ENCODE results near the gene RFC4. TPM values are rescaled to one million over a fixed set of nuclear protein-coding genes. Genes with fewer than 3 reads are reported as not detected.
"Not testable (repeated sequence)": the region's sequence is repeated elsewhere in the genome, so short reads cannot be mapped to it uniquely, and the experiment has no call there.

Gene RFC4
- total and polyA plus RNA-seq, 4 donors: 12.2 to 16.9 (median 13.3) TPM

DNA sequence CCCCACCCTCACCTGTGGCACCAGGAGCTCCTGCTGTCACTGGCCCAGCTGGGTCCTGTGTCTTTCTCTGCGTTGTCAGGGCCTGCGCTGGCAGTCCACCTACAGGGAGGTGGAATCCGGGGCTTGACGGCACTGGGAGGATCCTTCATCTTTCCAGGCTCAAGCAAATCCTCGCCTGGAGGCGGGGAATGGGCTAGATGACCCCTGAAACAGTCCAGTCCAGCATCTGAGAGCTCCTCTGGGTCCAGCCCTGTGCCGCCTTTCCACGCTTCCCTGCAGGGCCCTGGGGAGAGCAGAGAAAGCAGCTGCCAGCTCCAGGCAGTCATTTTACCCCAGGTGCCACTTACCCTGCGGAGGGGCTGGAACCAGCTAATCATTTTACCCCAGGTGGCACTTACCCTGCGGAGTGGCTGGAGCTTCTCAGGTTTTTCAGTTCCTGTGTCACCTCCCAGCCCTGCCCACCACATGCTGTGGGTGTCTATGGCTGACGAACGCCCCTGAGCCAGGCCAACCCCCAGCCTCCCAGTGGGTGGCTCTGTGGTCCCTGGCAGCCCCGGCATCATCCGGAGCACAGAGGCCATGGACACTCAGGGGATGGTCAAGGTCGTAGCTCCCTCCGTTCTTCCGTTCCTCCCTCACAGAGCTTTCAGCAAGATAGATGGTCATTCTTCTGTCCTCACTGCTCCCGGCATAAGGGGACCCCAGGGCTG lies 18.3 kb upstream of the RFC4 start:
- ATAC-seq (ENCODE audit: insufficient read depth, low FRiP score): no peak
- Histone ChIP-seq H3K27me3 (ENCODE audit: control insufficient read depth in 3 of 3, insufficient read depth in 3 of 3, low read length in 2 of 3) (peaks cover 0 to 58% (median 52%) of the 10 kb centered on the region in 3 donors), H3K36me3 (ENCODE audit: control insufficient read depth in 4 of 4, insufficient read depth in 4 of 4, low read length in 4 of 4) (no peaks in the 10 kb centered on the region), H3K4me1 (ENCODE audit: control insufficient read depth in 5 of 5, insufficient read depth in 5 of 5, low read length in 5 of 5) (peaks cover 0 to 8% (median 0%) of the 10 kb centered on the region in 5 donors), H3K4me3 (no peak overlapping the region), H3K9ac (ENCODE audit: insufficient read depth in 1 of 2, low read length in 2 of 2) (no peak overlapping the region), H3K27ac (ENCODE audit: low read depth in 1 of 2, low read length in 1 of 2) (no peak overlapping the region), H3K9me3 (ENCODE audit: control insufficient read depth in 4 of 4, insufficient read depth in 3 of 4, low read length in 3 of 4) (peaks cover 0 to 2% (median 0%) of the 10 kb centered on the region in 4 donors)
- 48 to 53% methylated on average over 18 of the region's 18 CpGs for WGBS, 2 donors
- TF ChIP-seq, protein P1, sequence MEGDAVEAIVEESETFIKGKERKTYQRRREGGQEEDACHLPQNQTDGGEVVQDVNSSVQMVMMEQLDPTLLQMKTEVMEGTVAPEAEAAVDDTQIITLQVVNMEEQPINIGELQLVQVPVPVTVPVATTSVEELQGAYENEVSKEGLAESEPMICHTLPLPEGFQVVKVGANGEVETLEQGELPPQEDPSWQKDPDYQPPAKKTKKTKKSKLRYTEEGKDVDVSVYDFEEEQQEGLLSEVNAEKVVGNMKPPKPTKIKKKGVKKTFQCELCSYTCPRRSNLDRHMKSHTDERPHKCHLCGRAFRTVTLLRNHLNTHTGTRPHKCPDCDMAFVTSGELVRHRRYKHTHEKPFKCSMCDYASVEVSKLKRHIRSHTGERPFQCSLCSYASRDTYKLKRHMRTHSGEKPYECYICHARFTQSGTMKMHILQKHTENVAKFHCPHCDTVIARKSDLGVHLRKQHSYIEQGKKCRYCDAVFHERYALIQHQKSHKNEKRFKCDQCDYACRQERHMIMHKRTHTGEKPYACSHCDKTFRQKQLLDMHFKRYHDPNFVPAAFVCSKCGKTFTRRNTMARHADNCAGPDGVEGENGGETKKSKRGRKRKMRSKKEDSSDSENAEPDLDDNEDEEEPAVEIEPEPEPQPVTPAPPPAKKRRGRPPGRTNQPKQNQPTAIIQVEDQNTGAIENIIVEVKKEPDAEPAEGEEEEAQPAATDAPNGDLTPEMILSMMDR (IDR thresholded peaks at IDR 0.05; ENCODE audit: control extremely low read depth, extremely low read depth): no peak
- no peak for DNase-seq

DNA sequence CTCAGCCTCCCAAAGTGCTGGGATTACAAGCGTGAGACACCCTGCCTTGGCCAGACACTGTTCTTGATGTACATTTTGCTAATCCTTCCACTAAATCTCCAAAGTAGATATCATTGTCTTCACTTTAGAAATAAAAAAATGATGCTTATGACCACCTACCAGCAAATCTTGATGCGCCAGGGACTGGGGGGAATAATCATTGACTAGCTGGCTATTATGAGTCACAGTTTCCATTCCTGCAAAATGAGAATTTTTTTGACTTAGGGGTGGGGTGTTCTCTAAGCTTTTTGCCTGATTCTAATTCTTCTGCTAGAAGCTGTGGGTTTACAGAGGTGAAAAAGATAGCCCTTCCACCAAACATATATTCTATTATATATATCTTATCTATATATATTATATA lies 17.1 kb upstream of the RFC4 start:
- no peak overlapping the region for H3K27ac ChIP-seq (ENCODE audit: low read depth in 1 of 2, low read length in 1 of 2)
- WGBS, 2 donors: 82 to 95% methylated on average over 2 of the region's 2 CpGs
- ATAC-seq (ENCODE audit: insufficient read depth, low FRiP score) (no peak), DNase-seq (no peak)
- peaks cover 0 to 46% (median 40%) of the 10 kb centered on the region in 3 donors for H3K27me3 ChIP-seq (ENCODE audit: control insufficient read depth in 3 of 3, insufficient read depth in 3 of 3, low read length in 2 of 3)
- no peaks in the 10 kb centered on the region for H3K36me3 ChIP-seq (ENCODE audit: control insufficient read depth in 4 of 4, insufficient read depth in 4 of 4, low read length in 4 of 4)
- no peak overlapping the region for H3K4me3 ChIP-seq
- H3K9ac ChIP-seq (ENCODE audit: insufficient read depth in 1 of 2, low read length in 2 of 2): no peak overlapping the region
- peaks cover 0 to 8% (median 0%) of the 10 kb centered on the region in 5 donors for H3K4me1 ChIP-seq (ENCODE audit: control insufficient read depth in 5 of 5, insufficient read depth in 5 of 5, low read length in 5 of 5)
- peaks cover 0 to 2% (median 0%) of the 10 kb centered on the region in 4 donors for H3K9me3 ChIP-seq (ENCODE audit: control insufficient read depth in 4 of 4, insufficient read depth in 3 of 4, low read length in 3 of 4)
- TF ChIP-seq, protein P1 (IDR thresholded peaks at IDR 0.05; ENCODE audit: control extremely low read depth, extremely low read depth): no peak

DNA sequence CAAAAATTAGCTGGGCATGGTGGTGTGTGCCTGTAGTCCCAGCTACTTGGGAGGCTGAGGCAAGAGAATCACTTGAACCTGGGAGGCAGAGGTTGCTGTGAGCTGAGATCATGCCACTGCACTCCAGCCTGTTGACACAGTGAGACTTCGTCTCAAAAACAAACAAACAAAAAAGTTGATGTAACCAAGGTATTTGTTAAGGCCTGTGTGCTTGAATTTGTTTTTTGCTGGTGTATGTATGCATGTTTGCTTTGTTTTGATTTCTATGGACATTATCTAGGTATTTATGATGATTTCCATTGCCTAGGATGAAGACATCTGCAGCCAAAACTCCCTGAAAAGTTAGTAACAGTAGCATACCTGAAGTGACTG lies 16.1 kb upstream of the RFC4 start:
- 64 to 92% methylated on average over 1 of the region's 1 CpG for WGBS, 2 donors
- H3K9me3 ChIP-seq (ENCODE audit: control insufficient read depth in 4 of 4, insufficient read depth in 3 of 4, low read length in 3 of 4); H3K36me3 ChIP-seq (ENCODE audit: control insufficient read depth in 4 of 4, insufficient read depth in 4 of 4, low read length in 4 of 4); H3K9ac ChIP-seq (ENCODE audit: insufficient read depth in 1 of 2, low read length in 2 of 2); DNase-seq; H3K4me1 ChIP-seq (ENCODE audit: control insufficient read depth in 5 of 5, insufficient read depth in 5 of 5, low read length in 5 of 5); H3K4me3 ChIP-seq; ATAC-seq (ENCODE audit: insufficient read depth, low FRiP score); H3K27ac ChIP-seq (ENCODE audit: low read depth in 1 of 2, low read length in 1 of 2): not testable (repeated sequence)
- peaks cover 0 to 38% (median 38%) of the 10 kb centered on the region in 3 donors for H3K27me3 ChIP-seq (ENCODE audit: control insufficient read depth in 3 of 3, insufficient read depth in 3 of 3, low read length in 2 of 3)

DNA sequence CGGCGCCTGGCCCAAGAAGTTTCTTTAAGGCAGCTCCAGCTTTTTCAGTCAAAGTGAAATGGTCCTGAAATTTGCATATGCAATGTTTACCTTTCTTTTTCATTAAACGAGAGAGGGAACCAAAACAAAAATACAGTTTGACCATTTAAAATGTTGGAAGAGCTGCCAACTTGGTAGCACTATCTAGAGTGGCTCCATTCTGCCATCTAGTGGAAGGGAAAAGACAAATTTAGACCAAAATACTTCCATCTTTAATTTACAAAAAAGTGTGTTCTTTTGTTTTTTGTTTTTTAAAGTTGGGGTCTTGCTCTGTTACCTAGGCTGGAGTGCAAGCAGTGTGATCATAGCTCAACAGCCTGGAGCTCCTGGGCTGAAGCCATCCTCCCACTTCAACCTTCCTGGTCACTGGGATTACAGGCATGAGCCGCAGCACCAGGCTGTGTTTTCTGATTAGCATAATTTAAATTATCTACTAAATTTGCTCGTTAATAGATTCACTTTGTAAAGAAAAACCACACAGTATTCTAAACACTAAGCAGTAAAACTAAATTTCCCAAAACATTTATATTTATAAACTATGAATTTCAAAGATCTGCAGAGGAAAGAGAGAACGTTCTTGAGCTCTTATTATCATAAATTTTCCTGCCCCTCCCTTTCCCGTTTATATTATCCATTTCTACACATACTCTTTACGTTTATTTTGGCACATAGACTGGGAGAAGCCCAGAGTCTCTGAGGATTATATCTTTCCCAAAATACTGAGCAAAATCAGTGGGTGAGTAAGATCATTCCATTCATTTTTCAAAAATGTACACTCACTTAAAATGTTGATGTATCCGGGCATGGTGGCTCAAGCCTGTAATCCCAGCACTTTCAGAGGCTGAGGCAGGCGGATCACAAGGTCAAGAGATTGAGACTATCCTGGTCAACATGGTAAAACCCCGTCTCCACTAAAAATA lies 15.4 kb upstream of the RFC4 start:
- H3K9ac ChIP-seq (ENCODE audit: insufficient read depth in 1 of 2, low read length in 2 of 2): no peak overlapping the region
- DNase-seq: peak in 2 of 3 donors; percentile 69 to 71
- ATAC-seq (ENCODE audit: insufficient read depth, low FRiP score): no peak

More for the DNA sequence above, 15.4 kb upstream of the RFC4 start:
- Histone ChIP-seq H3K36me3 (ENCODE audit: control insufficient read depth in 4 of 4, insufficient read depth in 4 of 4, low read length in 4 of 4) (no peaks in the 10 kb centered on the region), H3K4me1 (ENCODE audit: control insufficient read depth in 5 of 5, insufficient read depth in 5 of 5, low read length in 5 of 5) (peaks cover 0 to 8% (median 0%) of the 10 kb centered on the region in 5 donors), H3K27me3 (ENCODE audit: control insufficient read depth in 3 of 3, insufficient read depth in 3 of 3, low read length in 2 of 3) (peaks cover 0 to 39% (median 39%) of the 10 kb centered on the region in 3 donors), H3K9me3 (ENCODE audit: control insufficient read depth in 4 of 4, insufficient read depth in 3 of 4, low read length in 3 of 4) (peaks cover 0 to 2% (median 0%) of the 10 kb centered on the region in 4 donors), H3K4me3 (no peak overlapping the region), H3K27ac (ENCODE audit: low read depth in 1 of 2, low read length in 1 of 2) (no peak overlapping the region)
- TF ChIP-seq, protein P1 (IDR thresholded peaks at IDR 0.05; ENCODE audit: control extremely low read depth, extremely low read depth): peak; percentile 42
- 49 to 57% methylated on average over 11 of the region's 11 CpGs for WGBS, 2 donors
